Measurements from ENCODE around the gene SLC1A2.

SLC1A2 gene

DNA sequence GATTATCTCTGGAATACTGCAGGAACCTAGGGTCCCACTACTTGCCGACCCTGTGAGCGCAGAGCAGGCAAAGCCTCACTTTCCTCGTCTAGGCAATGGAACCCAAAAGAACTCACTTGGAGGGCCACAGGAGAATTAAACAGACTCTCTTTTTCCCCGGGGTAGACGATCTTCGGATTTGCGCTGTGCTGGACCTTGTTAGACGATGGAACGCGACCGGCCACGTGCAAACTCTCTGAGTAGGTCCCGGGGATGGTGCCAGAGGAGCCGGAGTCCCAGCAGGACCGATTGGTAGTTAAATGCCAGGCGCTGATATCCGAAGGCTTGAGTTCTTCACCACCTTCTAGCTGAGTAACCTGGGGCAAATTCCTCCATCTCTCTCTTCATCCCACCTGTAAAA, 1.0 kb upstream of the SLC1A2 start:
- H3K27ac Mint-ChIP-seq: no peak overlapping the region
- ATAC-seq: no peak
- H3K9me3 Mint-ChIP-seq: no peaks in the 10 kb centered on the region
- H3K36me3 Mint-ChIP-seq: no peaks in the 10 kb centered on the region
- H3K4me3 Mint-ChIP-seq: peak overlapping the region; percentile 52
- H3K4me1 Mint-ChIP-seq: peaks cover 26% of the 10 kb centered on the region
- H3K27me3 Mint-ChIP-seq: peaks cover 60% of the 10 kb centered on the region

DNA sequence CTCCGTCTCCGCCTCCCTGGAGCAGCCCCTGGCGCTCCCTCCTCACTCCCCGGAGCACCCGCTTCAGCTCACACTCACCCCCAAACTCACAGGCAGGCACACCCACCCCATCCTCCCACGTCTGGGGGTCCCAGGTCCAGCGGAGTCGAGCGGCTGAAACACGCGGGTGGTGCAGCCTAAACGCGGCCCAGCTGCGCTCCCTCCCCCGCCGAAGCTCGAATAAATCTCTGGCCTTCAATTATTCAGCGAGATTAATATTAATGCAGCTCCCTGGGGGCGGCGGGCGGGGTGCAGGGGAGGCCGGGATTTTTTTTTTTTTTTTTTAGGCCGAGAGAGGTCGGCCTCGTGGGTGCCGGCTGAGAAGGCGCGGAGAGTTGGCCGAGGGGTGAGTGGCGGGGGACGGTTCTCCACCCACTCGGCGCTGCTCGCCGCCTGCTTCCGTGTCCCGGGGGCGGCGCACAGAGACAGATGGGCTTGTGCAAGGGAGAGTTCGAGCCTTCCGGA, 524 bp upstream of the SLC1A2 start:
- no peak for ATAC-seq
- Mint-ChIP-seq H3K4me3 (peak overlapping the region; percentile 76), H3K9me3 (no peaks in the 10 kb centered on the region), H3K27me3 (peaks cover 63% of the 10 kb centered on the region), H3K27ac (no peak overlapping the region), H3K36me3 (no peaks in the 10 kb centered on the region), H3K4me1 (peaks cover 26% of the 10 kb centered on the region)

DNA sequence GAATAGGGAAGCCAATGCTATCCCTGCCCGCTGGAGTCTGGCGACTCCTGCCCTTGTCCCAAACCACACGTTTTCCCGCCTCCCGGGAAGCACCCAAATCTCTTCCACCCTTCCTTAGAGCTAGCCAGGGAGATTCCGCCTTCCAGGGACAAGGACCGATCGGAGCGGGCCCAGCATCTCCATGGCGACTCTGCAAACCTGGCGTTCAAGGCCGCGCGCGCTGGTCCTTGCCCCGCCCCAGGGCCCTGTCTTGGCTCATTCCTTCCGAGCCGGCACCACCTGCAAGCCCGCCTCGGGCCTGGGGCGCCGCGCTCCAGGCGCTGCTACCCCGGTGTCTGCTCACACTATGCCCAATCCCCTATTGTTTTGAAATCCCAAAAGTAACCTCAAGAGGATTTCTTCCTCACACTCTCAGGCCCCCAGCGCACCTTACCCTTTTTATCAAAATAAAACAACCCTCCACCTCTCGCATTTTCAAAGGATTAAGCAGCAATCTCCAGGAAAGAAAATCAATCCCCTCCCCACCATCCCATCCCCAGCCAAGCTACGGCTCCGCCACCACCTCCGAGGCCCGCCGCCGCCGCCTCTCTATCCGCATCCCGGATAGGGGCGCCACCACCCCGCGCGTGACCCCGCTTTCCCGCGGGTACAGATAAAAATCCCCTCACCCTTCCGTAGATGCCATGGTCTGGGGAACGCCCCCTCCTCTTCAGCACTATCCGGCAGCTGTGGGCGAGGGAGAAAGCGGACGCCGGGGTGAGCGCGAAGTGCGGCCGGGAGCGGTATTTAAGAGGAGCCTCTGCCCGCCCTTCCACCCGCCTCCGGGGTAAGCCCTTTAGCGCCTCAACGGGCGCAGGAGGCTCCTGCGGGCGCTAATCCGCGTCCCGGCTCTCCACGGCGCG, 825 bp downstream of the SLC1A2 start:
- H3K27me3 Mint-ChIP-seq: peaks cover 63% of the 10 kb centered on the region
- no peak overlapping the region for H3K27ac Mint-ChIP-seq
- H3K4me1 Mint-ChIP-seq: peaks cover 26% of the 10 kb centered on the region
- no peak for ATAC-seq
- H3K36me3 Mint-ChIP-seq: no peaks in the 10 kb centered on the region
- no peaks in the 10 kb centered on the region for H3K9me3 Mint-ChIP-seq
- peak overlapping the region; percentile 45 for H3K4me3 Mint-ChIP-seq

DNA sequence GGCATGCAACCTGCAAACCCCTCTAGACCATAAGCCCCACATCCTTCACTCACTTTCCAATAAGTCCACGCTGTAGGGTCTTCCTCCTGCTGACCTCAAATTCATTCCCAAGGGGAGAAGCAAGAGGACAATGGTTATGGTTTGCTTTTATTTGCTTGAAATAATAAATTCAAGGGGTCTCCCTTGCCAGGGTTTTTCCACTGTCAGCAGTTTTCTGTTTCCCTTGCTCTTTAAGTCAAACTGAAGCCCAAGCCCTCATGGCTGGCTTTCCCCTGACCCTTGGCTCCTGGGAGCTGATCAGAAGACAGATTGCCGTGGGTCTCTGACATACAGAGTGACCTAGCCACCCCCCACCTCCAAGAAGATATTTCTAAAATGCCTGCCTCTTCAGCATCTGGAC, 3.9 kb downstream of the SLC1A2 start:
- Mint-ChIP-seq H3K4me1 (peaks cover 19% of the 10 kb centered on the region), H3K36me3 (no peaks in the 10 kb centered on the region), H3K27ac (no peak overlapping the region), H3K4me3 (no peak overlapping the region), H3K27me3 (peaks cover 64% of the 10 kb centered on the region), H3K9me3 (no peaks in the 10 kb centered on the region)
- ATAC-seq: no peak

DNA sequence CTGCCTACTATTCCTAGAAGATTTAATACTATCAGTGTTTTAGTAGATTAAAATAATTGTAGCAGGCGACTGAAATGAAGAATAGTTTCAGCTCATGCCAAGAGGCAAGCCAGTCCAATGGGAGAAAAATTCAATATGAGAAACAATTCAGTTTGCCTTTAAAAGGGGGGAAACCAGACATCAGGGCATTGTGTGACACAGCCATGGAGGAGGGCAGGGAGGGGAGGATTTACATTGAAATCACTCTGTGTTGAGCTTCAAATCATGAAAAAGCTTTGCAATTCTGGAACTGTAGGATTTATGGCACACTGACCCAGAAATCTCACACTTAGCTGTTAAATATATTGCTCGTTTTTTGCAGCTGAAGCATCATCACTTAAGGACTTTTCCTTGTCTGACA, 4.6 kb downstream of the SLC1A2 start:
- peaks cover 12% of the 10 kb centered on the region for H3K4me1 Mint-ChIP-seq
- peaks cover 60% of the 10 kb centered on the region for H3K27me3 Mint-ChIP-seq
- ATAC-seq: no peak
- no peaks in the 10 kb centered on the region for H3K9me3 Mint-ChIP-seq
- no peak overlapping the region for H3K27ac Mint-ChIP-seq
- no peaks in the 10 kb centered on the region for H3K36me3 Mint-ChIP-seq
- no peak overlapping the region for H3K4me3 Mint-ChIP-seq

DNA sequence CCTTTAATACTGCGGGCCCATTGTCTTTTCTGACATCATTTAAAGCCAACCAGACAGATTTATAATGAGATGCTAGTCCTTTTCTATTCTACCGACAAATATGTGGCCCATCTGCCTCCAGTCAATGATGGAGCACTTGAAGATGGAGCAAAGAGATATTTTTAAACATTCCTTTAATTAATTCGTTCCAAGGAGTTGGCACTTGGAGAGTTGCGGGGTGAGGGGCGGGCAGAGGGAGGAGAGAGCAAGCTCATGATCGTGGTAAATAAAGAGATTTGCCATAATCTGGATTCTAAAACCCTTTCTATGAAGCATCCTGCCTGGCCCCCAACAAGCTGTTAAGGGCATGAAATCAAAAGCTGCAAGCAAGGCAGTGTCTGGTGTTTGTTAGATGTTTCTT, 5.0 kb downstream of the SLC1A2 start:
- Mint-ChIP-seq H3K4me3 (no peak overlapping the region), H3K4me1 (peaks cover 9% of the 10 kb centered on the region), H3K36me3 (no peaks in the 10 kb centered on the region), H3K9me3 (no peaks in the 10 kb centered on the region), H3K27ac (no peak overlapping the region), H3K27me3 (peaks cover 56% of the 10 kb centered on the region)
- ATAC-seq: no peak

DNA sequence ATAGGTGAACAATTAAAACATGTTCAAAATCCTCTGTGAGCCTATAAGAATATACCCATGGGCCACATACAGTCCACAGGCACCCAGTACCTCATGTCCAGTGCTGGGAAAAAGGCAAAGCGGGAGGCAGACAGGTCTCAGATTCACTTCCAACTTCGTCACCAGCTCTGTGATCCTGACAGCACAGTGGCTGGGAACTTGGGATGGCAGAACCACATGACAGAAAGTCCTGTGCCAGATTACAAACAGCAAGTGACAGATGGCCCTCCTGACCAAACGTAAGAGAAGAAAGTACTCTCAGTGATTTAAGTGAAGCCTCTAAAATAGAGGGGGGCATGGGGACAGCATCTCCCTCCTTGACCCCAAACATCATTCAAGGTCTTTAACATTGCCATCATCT, 5.8 kb downstream of the SLC1A2 start:
- Mint-ChIP-seq H3K9me3 (no peaks in the 10 kb centered on the region), H3K27me3 (peaks cover 52% of the 10 kb centered on the region), H3K4me1 (peaks cover 6% of the 10 kb centered on the region), H3K4me3 (no peak overlapping the region), H3K36me3 (no peaks in the 10 kb centered on the region), H3K27ac (no peak overlapping the region)
- no peak for ATAC-seq

DNA sequence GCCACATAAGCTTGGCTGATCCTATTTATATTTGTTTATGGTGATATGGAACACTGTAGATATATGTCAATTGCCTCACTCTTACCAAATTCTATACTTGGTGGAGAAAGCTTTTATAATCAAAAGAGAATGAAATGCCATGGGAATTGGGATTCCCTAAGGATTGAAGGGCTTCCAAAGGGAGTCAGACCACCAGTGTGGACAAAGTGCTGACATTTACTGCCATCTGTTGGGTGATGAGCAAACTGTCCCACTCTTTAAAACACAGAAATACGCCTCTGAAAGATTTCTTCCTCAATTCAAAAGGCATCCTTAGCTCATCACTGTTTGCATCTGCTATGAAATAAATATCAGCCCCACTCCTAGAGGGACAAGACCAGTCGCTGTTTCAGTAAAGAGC, 7.1 kb downstream of the SLC1A2 start:
- no peaks in the 10 kb centered on the region for H3K4me1 Mint-ChIP-seq
- peaks cover 40% of the 10 kb centered on the region for H3K27me3 Mint-ChIP-seq
- no peaks in the 10 kb centered on the region for H3K9me3 Mint-ChIP-seq
- ATAC-seq: no peak
- H3K27ac Mint-ChIP-seq: no peak overlapping the region
- no peaks in the 10 kb centered on the region for H3K36me3 Mint-ChIP-seq
- H3K4me3 Mint-ChIP-seq: no peak overlapping the region

DNA sequence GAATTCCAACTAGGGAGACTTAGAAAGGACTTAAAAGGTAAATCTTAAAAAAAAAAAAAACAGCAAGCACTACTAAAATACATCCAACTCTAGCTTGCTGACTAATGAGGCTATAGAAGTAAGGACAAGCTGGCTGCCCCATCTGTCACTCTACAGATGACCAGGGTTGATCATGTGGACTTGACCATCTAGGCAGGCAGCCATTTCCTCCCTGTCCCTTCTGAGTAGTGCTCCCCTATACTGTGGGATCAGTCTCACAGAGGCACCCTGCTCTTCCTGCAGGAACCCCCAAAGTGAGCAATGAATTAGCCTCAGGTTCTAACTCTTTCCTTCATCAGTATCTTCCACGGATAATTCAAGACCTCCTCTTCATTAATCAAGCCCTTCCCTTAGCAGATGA, 12.3 kb downstream of the SLC1A2 start:
- Mint-ChIP-seq H3K36me3 (no peaks in the 10 kb centered on the region), H3K27ac (no peak overlapping the region), H3K27me3 (peaks cover 18% of the 10 kb centered on the region), H3K9me3 (no peaks in the 10 kb centered on the region), H3K4me1 (no peaks in the 10 kb centered on the region), H3K4me3 (no peak overlapping the region)
- no peak for ATAC-seq

DNA sequence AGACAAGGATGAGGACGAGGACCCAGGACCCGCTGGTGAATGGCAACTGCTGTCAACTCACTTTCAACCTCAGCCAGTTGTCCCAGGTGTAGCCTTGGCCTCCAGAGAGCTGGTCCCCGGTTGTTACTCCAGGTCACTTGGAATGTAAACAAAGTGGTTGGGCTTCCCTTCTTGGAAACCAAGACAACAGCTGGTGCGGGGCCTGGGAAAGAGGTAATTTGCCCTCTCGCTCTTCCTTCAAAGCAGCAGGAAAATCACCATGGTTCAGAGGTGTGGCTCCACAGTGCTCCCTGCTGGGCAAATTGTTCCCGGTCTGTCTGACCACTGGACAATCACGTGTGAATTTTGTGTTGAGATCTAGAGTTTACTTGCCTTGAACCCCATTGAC, 15.0 kb downstream of the SLC1A2 start:
- no peak for ATAC-seq
- Mint-ChIP-seq H3K4me1 (no peaks in the 10 kb centered on the region), H3K27me3 (peaks cover 5% of the 10 kb centered on the region), H3K36me3 (no peaks in the 10 kb centered on the region), H3K27ac (no peak overlapping the region), H3K4me3 (no peak overlapping the region), H3K9me3 (no peaks in the 10 kb centered on the region)

DNA sequence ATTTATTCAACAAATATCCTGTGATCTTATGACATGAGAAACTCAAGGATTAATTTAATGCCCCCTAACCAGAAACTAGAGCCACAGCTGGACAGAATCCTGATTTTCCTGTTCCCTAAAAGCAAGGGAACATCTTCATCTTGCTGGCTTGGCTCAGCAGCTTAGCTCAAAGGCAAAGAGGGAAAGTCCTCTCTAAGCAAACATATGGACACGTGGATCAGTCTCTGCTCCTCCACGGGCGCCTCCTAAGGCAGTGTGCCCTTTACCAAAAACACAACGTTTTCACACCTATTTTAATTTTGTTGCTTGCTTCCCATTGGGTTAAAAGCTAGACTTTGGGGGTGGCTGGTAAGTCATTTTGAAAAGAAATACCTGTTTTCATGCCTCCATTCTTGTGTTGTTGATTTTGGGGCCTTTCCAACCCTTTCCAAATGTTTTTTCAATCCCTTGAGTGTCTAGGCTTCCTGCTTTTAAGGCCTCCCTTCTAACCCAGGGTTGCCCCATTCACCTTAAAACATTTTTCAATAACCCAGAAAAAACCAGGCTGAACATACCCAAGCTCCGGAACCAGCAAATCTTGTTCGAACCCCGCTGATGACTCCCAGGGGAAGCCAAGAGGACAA, 15.5 kb downstream of the SLC1A2 start:
- no peaks in the 10 kb centered on the region for H3K4me1 Mint-ChIP-seq
- no peak overlapping the region for H3K27ac Mint-ChIP-seq
- no peak overlapping the region for H3K4me3 Mint-ChIP-seq
- no peaks in the 10 kb centered on the region for H3K9me3 Mint-ChIP-seq
- peaks cover 10% of the 10 kb centered on the region for H3K27me3 Mint-ChIP-seq
- no peaks in the 10 kb centered on the region for H3K36me3 Mint-ChIP-seq
- ATAC-seq: no peak

DNA sequence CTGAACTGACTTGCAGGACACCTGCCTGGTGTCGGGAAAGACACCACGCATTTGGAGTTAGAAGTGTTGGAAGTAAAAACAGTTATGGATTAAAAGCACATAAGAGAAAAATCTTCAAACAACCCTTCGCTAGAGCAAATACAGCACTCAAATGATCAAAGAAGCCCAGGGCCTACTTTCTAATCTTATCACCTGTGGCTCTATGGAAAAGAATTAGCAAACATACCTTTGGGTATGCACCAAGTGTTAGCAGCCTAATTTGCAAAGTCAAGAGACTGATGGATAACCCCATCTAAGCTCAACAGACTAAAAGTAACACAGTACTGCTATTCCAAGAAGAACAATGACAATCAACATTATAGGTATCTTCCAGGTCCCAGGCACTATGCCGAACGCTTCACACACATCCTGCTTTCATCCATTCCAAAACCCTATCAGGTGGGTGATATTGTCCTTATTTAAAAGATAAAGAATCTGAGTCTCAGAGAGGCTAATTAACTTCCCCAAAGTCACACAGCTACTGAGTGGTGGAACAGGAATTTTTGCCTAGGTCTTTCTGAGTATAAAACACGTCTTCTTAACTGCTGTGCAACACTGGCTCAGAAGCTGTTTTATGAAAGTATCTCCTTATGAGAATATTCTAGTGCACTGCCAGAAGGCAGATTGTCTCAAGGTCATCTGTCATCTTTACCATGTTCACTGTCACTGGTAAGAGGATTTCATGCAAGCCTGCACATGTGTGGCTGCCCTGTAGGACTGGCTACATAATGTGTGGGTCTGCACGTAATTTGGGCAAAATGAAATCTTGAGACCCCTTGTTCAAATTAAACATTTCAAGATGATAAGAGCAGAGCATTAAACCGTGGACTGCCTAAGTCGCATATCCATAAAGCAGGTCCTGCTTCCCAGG, 16.4 kb downstream of the SLC1A2 start:
- Mint-ChIP-seq H3K4me3 (no peak overlapping the region), H3K27me3 (peaks cover 16% of the 10 kb centered on the region), H3K9me3 (no peaks in the 10 kb centered on the region), H3K27ac (no peak overlapping the region), H3K36me3 (no peaks in the 10 kb centered on the region), H3K4me1 (no peaks in the 10 kb centered on the region)
- no peak for ATAC-seq

DNA sequence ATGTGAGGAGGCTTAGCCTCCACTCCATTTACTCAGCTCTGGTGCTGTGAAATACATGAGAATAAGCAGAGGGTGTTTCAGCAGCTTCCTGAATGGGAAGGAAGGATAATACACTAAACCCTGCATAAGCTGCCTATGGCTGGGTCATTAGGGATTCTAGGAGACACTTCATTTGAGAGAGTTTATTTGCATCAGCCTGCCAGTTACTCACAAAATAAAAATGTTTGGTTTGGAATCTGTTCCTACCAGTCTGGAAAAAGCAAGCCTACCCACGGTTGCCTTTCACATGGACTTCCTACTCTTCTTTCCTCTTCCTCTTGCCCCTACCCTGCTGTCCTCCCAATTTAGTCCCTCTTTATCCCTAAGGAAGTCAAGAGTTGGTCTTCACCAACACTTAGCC, 20.5 kb downstream of the SLC1A2 start:
- no peak for ATAC-seq
- no peaks in the 10 kb centered on the region for H3K9me3 Mint-ChIP-seq
- H3K4me3 Mint-ChIP-seq: no peak overlapping the region
- H3K36me3 Mint-ChIP-seq: no peaks in the 10 kb centered on the region
- H3K4me1 Mint-ChIP-seq: no peaks in the 10 kb centered on the region
- no peak overlapping the region for H3K27ac Mint-ChIP-seq
- peaks cover 25% of the 10 kb centered on the region for H3K27me3 Mint-ChIP-seq

DNA sequence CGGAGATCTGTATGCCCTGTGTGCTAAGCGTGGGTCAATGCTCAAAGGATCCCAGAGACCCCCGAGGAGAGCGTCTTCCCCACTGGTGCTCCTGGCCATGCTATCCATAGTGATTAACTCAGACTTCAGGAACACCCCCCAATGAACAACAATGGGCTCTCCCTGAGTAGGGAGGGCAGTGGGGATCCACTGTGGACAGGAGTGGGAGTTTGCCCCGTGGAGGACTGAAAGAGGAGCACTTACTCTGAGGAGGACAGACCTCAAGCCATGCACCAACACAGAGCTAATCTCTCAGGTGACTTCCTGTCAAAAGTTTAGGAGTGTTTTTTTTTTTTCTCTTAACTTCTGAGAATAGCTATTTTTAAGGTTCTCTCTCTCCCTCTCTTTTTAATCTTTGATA, 24.4 kb downstream of the SLC1A2 start:
- Mint-ChIP-seq H3K27ac (no peak overlapping the region), H3K4me3 (no peak overlapping the region)

DNA sequence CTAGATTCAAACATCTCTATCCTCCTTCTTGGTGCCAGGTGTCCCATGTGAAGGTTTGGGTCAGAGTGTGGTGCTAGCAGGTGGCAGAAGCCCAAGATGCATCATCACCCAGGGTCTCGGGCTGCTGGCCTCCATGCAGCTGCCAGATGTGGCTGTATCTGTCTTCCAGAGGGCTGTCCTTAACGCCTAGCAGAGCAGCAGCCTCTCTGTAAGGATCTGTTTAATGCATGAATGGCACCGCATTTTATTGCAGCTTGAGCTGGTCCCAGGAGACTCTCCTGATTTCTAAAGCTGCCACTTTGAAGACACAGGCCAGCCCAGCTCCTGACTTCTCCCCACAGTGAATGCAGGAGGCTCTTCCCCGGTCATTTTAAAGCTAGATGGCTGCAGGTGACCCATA, 26.3 kb downstream of the SLC1A2 start:
- Mint-ChIP-seq H3K9me3 (no peaks in the 10 kb centered on the region), H3K4me3 (no peak overlapping the region), H3K4me1 (peaks cover 26% of the 10 kb centered on the region), H3K36me3 (no peaks in the 10 kb centered on the region), H3K27me3 (peaks cover 19% of the 10 kb centered on the region), H3K27ac (no peak overlapping the region)
- no peak for ATAC-seq

More for the DNA sequence above, 24.4 kb downstream of the SLC1A2 start:
- Mint-ChIP-seq H3K36me3 (no peaks in the 10 kb centered on the region), H3K9me3 (no peaks in the 10 kb centered on the region), H3K27me3 (peaks cover 34% of the 10 kb centered on the region), H3K4me1 (peaks cover 20% of the 10 kb centered on the region)
- ATAC-seq: no peak
